GM21515 (cell line): Measurements from ENCODE around the gene CGB8.

Source experiments
- ATAC-seq: cut with Tn5 transposase; IDR thresholded peaks from one replicate; pipeline ENCODE4 v1.9.1; 2021; ENCODE audit not compliant: unreplicated experiment

CGB8 gene

DNA sequence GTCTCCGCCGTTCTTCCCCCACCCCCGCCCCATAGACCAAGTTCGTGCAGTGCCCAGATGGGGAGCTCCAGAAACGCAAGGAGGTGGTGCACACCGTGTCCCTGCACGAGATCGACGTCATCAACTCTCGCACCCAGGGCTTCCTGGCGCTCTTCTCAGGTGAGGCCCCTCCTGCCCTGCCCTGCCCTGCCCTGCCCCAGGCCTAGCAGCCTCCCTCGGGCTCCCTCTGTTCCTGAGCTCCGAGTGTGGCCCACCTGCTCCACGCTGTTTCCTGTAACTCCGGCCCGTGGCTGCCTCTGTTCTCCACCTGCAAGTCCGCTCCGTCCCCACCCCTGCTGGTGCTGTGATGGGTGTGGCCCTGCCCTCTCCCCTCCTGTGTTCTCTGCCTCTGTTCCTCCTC is 38.5 kb downstream of the CGB8 start:
- no peak for ATAC-seq

DNA sequence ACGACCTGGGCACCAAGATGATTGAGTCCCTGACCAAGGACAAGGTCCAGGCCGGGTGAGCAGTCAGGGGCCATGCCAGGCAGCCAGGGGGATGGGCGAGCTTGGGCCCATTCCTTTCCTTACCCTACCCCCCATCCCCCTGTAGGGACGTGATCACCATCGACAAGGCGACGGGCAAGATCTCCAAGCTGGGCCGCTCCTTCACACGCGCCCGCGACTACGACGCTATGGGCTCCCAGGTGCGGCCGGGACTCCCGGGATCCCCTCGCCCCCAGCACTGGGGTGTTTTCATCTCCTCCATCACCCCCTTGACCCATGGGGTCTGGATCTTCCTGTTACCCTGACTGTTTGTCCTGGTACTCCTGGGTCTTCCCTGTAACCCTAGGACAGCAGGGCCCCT is 39.1 kb downstream of the CGB8 start:
- ATAC-seq: no peak

- no peak for ATAC-seq
Observed at GRCh38 chr19:49006905-49007304, 42.0 kb downstream of the CGB8 start.

DNA sequence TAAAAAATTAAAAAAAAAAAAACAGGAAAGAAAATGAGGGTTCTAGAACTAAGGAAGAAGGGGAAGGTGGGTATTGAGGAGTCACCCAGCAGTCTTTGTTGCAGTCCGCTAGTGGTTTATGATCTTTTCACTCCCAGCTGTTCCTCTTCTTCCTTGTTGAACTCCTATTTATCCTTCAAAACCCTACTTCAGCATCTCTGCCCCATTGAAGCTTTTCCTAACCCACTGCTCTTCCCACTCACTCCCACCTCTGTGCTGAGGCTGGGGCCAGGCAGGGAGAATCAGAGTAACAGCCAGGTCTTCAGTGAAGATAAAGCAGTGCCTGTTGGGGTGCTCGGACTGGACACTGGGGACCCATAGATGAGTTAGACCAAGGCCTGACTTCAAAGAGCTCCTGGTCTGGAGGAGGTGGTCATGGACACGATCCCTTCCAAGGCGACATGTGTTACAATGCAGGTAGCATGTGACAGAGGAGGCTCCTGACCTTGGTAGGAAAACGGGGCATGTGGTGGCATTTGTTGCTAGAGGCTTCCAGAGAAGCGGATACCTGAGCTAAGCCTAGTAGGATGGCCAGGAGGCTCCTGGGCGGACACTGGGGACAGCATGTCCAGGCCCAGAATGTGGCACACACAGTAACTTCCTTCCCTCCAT is 43.8 kb downstream of the CGB8 start:
- no peak for ATAC-seq

- ATAC-seq: no peak
Observed at GRCh38 chr19:49004133-49004532, 44.8 kb downstream of the CGB8 start.

GRCh38 chr19:48999481-49000325 is 49.2 kb downstream of the CGB8 start:
- no peak for ATAC-seq

DNA sequence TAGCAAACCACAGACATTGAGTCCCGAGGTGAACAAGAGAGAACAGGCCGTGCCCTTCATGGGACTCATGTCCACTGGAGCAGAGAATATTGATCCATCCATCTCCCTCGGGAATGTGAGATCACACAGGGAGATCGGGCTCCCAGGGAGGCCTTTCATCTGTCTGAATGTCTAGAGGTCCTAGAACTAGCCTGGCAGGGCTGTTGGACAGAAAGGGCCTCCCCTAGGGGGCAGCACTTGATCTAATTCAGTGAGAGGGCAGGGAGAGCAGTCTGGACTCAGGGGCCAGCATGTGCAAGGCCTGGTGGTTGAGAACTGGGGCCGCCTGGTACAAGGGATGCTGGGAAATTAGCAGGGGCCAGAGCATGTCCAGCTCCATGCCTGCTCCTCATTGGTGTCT is 50.9 kb downstream of the CGB8 start:
- no peak for ATAC-seq
